A673 (cell line): Measurements from ENCODE around the gene CNTN6.

Experiments used
- CTCF ChIP-seq: fragments of 300-800, 200-600 bp; sonication (generic); conservative IDR thresholded peaks from 2 replicates; pipeline ENCODE4 v1.5.1; 2017; ENCODE audit warnings: low read depth, mild to moderate bottlenecking, antibody characterized with exemption, low read length, moderate library complexity, mixed read lengths
- EZH2 ChIP-seq: fragments of 200-600 bp; sonication (generic); IDR thresholded peaks from 2 replicates; pipeline ENCODE4 v1.6.1; 2017; ENCODE audit warnings: borderline replicate concordance, low read depth, mild to moderate bottlenecking, mixed read lengths, antibody characterized with exemption, low read length; ENCODE audit not compliant: poor library complexity, severe bottlenecking

GRCh38 chr3:1444195-1444594 lies 351.4 kb downstream of the CNTN6 start:
- no peak for TF ChIP-seq CTCF
- TF ChIP-seq EZH2: no peak
